Upper lobe of left lung (tissue), 6 donors: ENCODE results near the gene CBLIF. TPM values are rescaled to one million over a fixed set of nuclear protein-coding genes. Genes with fewer than 3 reads are reported as not detected.

Source experiments
- ATAC-seq, 2 donors: fragments of 200-7000 bp; cut with Tn5 transposase; one replicate each; pipeline ENCODE4 v1.9.1; 2022; ENCODE audit warnings: mild to moderate bottlenecking in 2 of 2, moderate library complexity in 2 of 2; ENCODE audit not compliant: low FRiP score in 2 of 2
- DNase-seq, 2 donors: peaks; one replicate each; pipeline ENCODE4 v3.0.0-alpha.2; 2019 to 2020
- H3K27ac ChIP-seq, 4 donors: fragments of 200-600 bp; sonication (generic); one replicate each; pipeline ENCODE4 v1.5.1; 2016 to 2019
- H3K27me3 ChIP-seq, 4 donors: fragments of 200-600 bp; sonication (generic); one replicate each; pipeline ENCODE4 v1.5.1; 2017 to 2019
- H3K36me3 ChIP-seq, 4 donors: fragments of 200-600 bp; sonication (generic); one replicate each; pipeline ENCODE4 v1.5.1; 2016 to 2019
- H3K4me1 ChIP-seq, 4 donors: fragments of 200-600 bp; sonication (generic); one replicate each; pipeline ENCODE4 v1.5.1; 2018 to 2019
- H3K4me3 ChIP-seq, 4 donors: fragments of 200-600 bp; sonication (generic); one replicate each; pipeline ENCODE4 v1.5.1; 2017 to 2019; ENCODE audit warnings: mild to moderate bottlenecking in 2 of 4, moderate library complexity in 1 of 4
- H3K9me3 ChIP-seq, 4 donors: fragments of 200-600 bp; sonication (generic); one replicate each; pipeline ENCODE4 v1.5.1; 2018 to 2019
- EP300 ChIP-seq, 4 donors: sonication (generic); formaldehyde crosslinking; IDR thresholded peaks; one replicate each; pipeline ENCODE4 v1.5.1; 2017; ENCODE audit warnings: antibody characterized with exemption in 4 of 4, control low read depth in 2 of 4
- POLR2A ChIP-seq, 4 donors: fragments of 450-650 bp; IDR thresholded peaks; one replicate each; pipeline ENCODE4 v1.5.1; 2016 to 2017; ENCODE audit warnings: antibody characterized with exemption in 4 of 4, mild to moderate bottlenecking in 2 of 4
- POLR2AphosphoS5 ChIP-seq, 2 donors: sonication (generic); formaldehyde crosslinking; IDR thresholded peaks; one replicate each; pipeline ENCODE4 v1.5.1; 2017; ENCODE audit warnings: antibody characterized with exemption in 2 of 2
- WGBS, 2 donors: methylation state at CpG; one replicate each; pipeline ENCODE4 v1.1.5; 2017 to 2018; 5-methylcytosine and 5-hydroxymethylcytosine counted together
- total RNA-seq, 6 donors: library from RNA; depleted of rRNA in 4 of 6; stranded (reverse); fragments of >200 nt in 4 of 6; gene quantifications; one replicate each; pipeline versions ENCODE4 v1.1.0 to v1.2.1, GENCODE V29; 2016 to 2021
- TF ChIP-seq, protein P1 (sequence below), 6 experiments: fragments of 450-650 bp in 4 of 6; fragments of 200-600 bp in 2 of 6; sonication (generic) in 2 of 6; IDR thresholded peaks; one replicate each; pipeline ENCODE4 v1.5.1; 2016 to 2019; ENCODE audit warnings: antibody characterized with exemption in 6 of 6
- donor health status: DM: no; HTN: no; CAD: no; lungs with moderate emphysema.
- donor health status: DM: no; HTN: yes; CAD: no; lungs with severe emphysema.

CBLIF gene
- total RNA-seq, 6 donors from 2014 or later, result not detected

DNA sequence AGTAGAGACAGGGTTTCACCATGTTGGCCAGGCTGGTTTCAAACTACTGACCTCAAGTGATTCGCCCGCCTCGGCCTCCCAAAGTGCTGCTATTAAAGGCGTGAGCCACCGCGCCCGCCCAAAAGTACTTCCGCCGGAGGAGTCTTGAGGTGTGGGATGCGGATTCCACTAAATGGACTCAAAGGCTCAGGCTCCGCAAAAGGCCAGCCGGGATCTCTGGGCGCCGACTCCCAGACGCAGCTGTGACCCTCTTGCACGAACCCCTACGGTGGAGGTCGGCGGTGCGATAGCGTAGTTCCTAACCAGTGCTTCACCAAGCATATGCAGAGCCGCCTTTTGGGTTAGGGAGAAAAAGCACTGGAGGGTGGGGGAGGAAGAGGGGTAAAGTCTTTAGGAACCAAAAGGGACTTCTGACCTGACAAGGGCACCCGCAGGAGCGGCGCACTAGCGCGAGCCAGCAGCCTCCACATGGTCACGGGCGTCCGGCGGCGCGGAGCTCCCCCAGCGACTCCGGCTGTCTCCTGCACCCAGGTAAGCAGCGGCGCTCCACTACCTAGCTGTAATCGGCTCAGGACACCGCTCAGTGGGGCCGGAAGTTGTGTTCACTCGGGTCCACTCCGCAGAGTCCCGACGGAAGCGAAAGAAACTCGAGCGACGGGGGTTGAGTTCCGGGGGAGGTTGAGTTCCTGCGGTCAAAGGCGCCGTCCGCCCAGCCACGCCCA lies 34.9 kb downstream of the CBLIF start, which contains the start of gene MRPL16:
Gene MRPL16 (minus strand): TSS at position 590 of the 722 bp plus-strand sequence. CDS start 120 bp downstream, at position 470.
- H3K27me3 ChIP-seq, result no peaks in the 10 kb centered on the region
- H3K9me3 ChIP-seq, result no peaks in the 10 kb centered on the region
- DNase-seq (peak; percentile 93 to 94), ATAC-seq (peak; percentile 98 to 99)
- peaks cover 12 to 30% (median 21%) of the 10 kb centered on the region in 4 donors for H3K36me3 ChIP-seq
- H3K4me3 ChIP-seq, result peak within 1 kb of the TSS; percentile 37 to 91 (median 73)
- TF ChIP-seq, protein P1, sequence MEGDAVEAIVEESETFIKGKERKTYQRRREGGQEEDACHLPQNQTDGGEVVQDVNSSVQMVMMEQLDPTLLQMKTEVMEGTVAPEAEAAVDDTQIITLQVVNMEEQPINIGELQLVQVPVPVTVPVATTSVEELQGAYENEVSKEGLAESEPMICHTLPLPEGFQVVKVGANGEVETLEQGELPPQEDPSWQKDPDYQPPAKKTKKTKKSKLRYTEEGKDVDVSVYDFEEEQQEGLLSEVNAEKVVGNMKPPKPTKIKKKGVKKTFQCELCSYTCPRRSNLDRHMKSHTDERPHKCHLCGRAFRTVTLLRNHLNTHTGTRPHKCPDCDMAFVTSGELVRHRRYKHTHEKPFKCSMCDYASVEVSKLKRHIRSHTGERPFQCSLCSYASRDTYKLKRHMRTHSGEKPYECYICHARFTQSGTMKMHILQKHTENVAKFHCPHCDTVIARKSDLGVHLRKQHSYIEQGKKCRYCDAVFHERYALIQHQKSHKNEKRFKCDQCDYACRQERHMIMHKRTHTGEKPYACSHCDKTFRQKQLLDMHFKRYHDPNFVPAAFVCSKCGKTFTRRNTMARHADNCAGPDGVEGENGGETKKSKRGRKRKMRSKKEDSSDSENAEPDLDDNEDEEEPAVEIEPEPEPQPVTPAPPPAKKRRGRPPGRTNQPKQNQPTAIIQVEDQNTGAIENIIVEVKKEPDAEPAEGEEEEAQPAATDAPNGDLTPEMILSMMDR (IDR thresholded peaks at IDR 0.05), result peak in 4 of 6 experiments; percentile 18 to 59 (median 39)
- peak in 3 of 4 donors; percentile 37 to 68 (median 49) for TF ChIP-seq POLR2A (IDR thresholded peaks at IDR 0.05)
- TF ChIP-seq POLR2AphosphoS5 (IDR thresholded peaks at IDR 0.05), result peak in 1 of 2 donors; percentile 75
- TF ChIP-seq EP300 (IDR thresholded peaks at IDR 0.05), result no peak
- peaks cover 7 to 16% (median 13%) of the 10 kb centered on the region in 4 donors for H3K4me1 ChIP-seq
- 1% methylated on average over 20 to 54 of the region's 54 CpGs for WGBS, 2 donors
- H3K27ac ChIP-seq, result peak within 1 kb of the TSS; percentile 79 to 88 (median 84)

DNA sequence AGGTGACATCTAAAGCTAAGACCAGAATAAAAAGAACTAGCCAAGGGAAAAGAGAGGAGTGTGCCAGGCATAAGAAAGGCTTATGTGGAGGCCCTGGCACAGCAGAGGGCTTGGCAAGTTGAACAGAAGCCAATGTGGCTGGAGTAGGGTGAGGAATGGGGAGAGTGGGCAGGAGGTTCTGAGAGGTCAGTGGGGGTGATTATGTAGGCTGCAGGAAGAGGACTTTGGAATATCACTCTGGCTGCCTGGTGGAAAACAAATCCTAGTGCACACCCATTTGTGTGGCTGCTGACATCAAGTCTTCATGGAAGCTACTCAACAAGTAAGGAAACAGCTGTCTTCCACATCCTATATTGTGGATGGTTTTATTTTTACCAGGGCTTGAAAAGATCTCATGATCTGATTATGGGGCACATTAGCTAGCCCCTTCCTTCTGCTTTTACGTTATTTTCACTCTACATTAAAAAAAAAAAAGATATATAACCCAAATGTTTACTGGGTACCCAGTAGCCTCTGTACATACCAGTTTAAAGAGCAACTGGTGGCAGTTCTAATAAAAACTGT lies 38.2 kb downstream of the CBLIF start:
- no peaks in the 10 kb centered on the region for H3K27me3 ChIP-seq
- no peak overlapping the region for H3K4me3 ChIP-seq
- H3K4me1 ChIP-seq, result peaks cover 7 to 16% (median 15%) of the 10 kb centered on the region in 4 donors
- DNase-seq (no peak), ATAC-seq (no peak)
- H3K9me3 ChIP-seq, result no peaks in the 10 kb centered on the region
- peaks cover 13 to 57% (median 29%) of the 10 kb centered on the region in 4 donors for H3K36me3 ChIP-seq
- TF ChIP-seq EP300 (IDR thresholded peaks at IDR 0.05) (no peak), POLR2A (IDR thresholded peaks at IDR 0.05) (no peak), POLR2AphosphoS5 (IDR thresholded peaks at IDR 0.05) (no peak)
- TF ChIP-seq, protein P1 (IDR thresholded peaks at IDR 0.05), result no peak
- no peak overlapping the region for H3K27ac ChIP-seq
- WGBS, 2 donors, result 54 to 72% methylated on average over 1 of the region's 1 CpG

DNA sequence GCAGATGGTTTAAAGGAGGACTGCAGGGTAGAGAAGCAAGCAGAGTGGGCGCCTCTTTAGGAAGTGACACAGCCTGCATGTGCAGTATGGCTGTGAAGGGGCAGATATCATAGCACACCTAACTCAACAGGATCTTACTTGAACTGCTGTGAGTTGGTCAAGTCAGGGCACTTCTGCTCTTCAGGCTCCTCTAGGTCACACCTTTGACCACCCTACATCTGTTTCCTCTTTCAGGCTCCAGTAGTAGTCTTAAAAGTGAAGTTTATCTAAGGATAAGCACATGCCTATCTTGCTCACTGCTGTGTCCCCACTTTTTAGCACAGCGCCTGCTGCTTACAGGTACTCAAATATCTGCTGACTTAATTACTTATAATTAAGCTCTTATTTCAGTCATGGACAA lies 41.2 kb downstream of the CBLIF start:
- Histone ChIP-seq H3K4me1 (peaks cover 0 to 6% (median 0%) of the 10 kb centered on the region in 4 donors), H3K27ac (no peak overlapping the region), H3K4me3 (no peak overlapping the region), H3K27me3 (no peaks in the 10 kb centered on the region), H3K36me3 (peaks cover 16 to 77% (median 37%) of the 10 kb centered on the region in 4 donors), H3K9me3 (no peaks in the 10 kb centered on the region)
- WGBS, 2 donors, result 80 to 100% methylated on average over 2 of the region's 2 CpGs
- DNase-seq (no peak), ATAC-seq (no peak)
- TF ChIP-seq EP300 (IDR thresholded peaks at IDR 0.05), result no peak
- TF ChIP-seq POLR2AphosphoS5 (IDR thresholded peaks at IDR 0.05), result no peak
- TF ChIP-seq POLR2A (IDR thresholded peaks at IDR 0.05), result no peak
- TF ChIP-seq, protein P1 (IDR thresholded peaks at IDR 0.05), result no peak

DNA sequence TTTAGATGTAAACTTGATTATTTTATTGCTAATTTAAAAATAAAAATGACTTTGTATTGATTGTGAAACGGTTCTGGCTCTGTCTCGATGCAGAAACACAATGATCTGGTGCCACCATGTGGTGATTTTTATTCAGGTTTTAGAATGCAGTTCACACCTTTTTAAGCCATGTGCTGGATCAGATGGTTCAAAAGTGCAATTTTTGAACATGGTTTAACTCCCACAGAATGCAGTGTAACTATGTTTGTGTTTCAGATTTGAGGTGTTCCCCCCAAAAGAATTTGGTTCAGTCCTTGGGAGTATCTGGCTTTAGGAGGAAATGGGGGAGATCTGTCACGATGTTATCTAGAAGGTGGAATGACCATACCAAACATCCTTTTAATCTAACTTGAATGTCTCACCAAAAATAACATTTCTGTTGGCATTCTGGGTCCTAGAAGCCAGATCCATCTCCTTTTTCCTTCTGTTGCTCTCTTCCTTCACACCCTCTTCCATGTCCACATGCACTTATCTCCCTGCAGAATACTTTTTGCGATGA lies 42.6 kb downstream of the CBLIF start:
- TF ChIP-seq, protein P1 (IDR thresholded peaks at IDR 0.05), result peak in 5 of 6 experiments; percentile 40 to 76 (median 64)
- TF ChIP-seq POLR2AphosphoS5 (IDR thresholded peaks at IDR 0.05) (no peak), POLR2A (IDR thresholded peaks at IDR 0.05) (no peak), EP300 (IDR thresholded peaks at IDR 0.05) (no peak)
- peak; percentile 64 to 85 for ATAC-seq

More for the DNA sequence above, 42.6 kb downstream of the CBLIF start:
- Histone ChIP-seq H3K4me3 (no peak overlapping the region), H3K36me3 (peaks cover 21 to 84% (median 43%) of the 10 kb centered on the region in 4 donors), H3K27me3 (no peaks in the 10 kb centered on the region), H3K27ac (peak overlapping the region in 1 of 4 donors; percentile 55), H3K4me1 (peaks cover 0 to 6% (median 0%) of the 10 kb centered on the region in 4 donors), H3K9me3 (no peaks in the 10 kb centered on the region)
- 39 to 51% methylated on average over 4 of the region's 4 CpGs for WGBS, 2 donors
- DNase-seq, result no peak
